Mesendoderm (in vitro differentiated cells): ENCODE measurements around the gene SAP30BP.

ENCODE experiments used
- DNase-seq: peaks from one replicate; pipeline ENCODE4 v3.0.0; 2013
- H2AK5ac ChIP-seq: 2 replicates; pipeline ENCODE4 v1.6.1; 2013; ENCODE audit warnings: low read length, inconsistent platforms
- H2BK120ac ChIP-seq: 2 replicates; pipeline ENCODE4 v1.6.1; 2013; ENCODE audit warnings: low read depth, mild to moderate bottlenecking, low read length, moderate library complexity, mixed read lengths
- H2BK15ac ChIP-seq: replicated peaks from 2 replicates; pipeline ENCODE4 v1.6.1; 2013; ENCODE audit warnings: low read depth, mild to moderate bottlenecking, moderate library complexity
- H2BK5ac ChIP-seq: 2 replicates; pipeline ENCODE4 v1.6.1; 2013; ENCODE audit warnings: low read length, inconsistent platforms
- H3K18ac ChIP-seq: 2 replicates; pipeline ENCODE4 v1.6.1; 2013; ENCODE audit warnings: mild to moderate bottlenecking, low read length, mixed read lengths
- H3K23ac ChIP-seq: one replicate; pipeline ENCODE4 v1.6.1; 2013; ENCODE audit warnings: low read length
- H3K27ac ChIP-seq: 2 replicates; pipeline ENCODE4 v1.5.1; 2013; ENCODE audit warnings: low read depth, mild to moderate bottlenecking, inconsistent platforms, low read length, moderate library complexity
- H3K27me3 ChIP-seq: 2 replicates; pipeline ENCODE4 v1.6.1; 2013; ENCODE audit warnings: low read length, control low read depth, mild to moderate bottlenecking, inconsistent platforms; ENCODE audit not compliant: insufficient read depth, poor library complexity
- H3K36me3 ChIP-seq: 2 replicates; pipeline ENCODE4 v1.6.1; 2013; ENCODE audit warnings: low read length, inconsistent platforms; ENCODE audit not compliant: control insufficient read depth, insufficient read depth
- H3K4ac ChIP-seq: one replicate; pipeline ENCODE4 v1.6.1; 2013; ENCODE audit warnings: low read depth, mild to moderate bottlenecking, low read length, moderate library complexity
- H3K4me1 ChIP-seq: 2 replicates; pipeline ENCODE4 v1.6.1; 2013; ENCODE audit warnings: low read depth, low read length, inconsistent platforms; ENCODE audit not compliant: control insufficient read depth
- H3K4me2 ChIP-seq: 2 replicates; pipeline ENCODE4 v1.6.1; 2013; ENCODE audit warnings: low read length
- H3K4me3 ChIP-seq: 2 replicates; pipeline ENCODE4 v1.5.1; 2013; ENCODE audit warnings: mild to moderate bottlenecking, low read length
- H3K56ac ChIP-seq: one replicate; pipeline ENCODE4 v1.6.1; 2013; ENCODE audit warnings: low read length
- H3K79me1 ChIP-seq: 2 replicates; pipeline ENCODE4 v1.6.1; 2013; ENCODE audit warnings: low read length, inconsistent platforms
- H3K79me2 ChIP-seq: 2 replicates; pipeline ENCODE4 v1.6.1; 2013; ENCODE audit warnings: mild to moderate bottlenecking, low read length; ENCODE audit not compliant: control insufficient read depth, insufficient read depth
- H3K9ac ChIP-seq: 2 replicates; pipeline ENCODE4 v1.6.1; 2013; ENCODE audit warnings: low read length, inconsistent platforms
- H4K5ac ChIP-seq: one replicate; pipeline ENCODE4 v1.6.1; 2013; ENCODE audit warnings: low read length
- H4K8ac ChIP-seq: one replicate; pipeline ENCODE4 v1.6.1; 2013; ENCODE audit warnings: low read depth, mild to moderate bottlenecking, control low read depth, low read length, moderate library complexity
- WGBS: extraction: QIAGEN DNeasy Blood & Tissue Kit; methylation state at CpG from one replicate; pipeline ENCODE4 v1.1.7; 2013; ENCODE audit warnings: low lambda C conversion rate, missing lambda C conversion rate; ENCODE audit not compliant: insufficient coverage; ENCODE audit errors: extremely low coverage; 5-methylcytosine and 5-hydroxymethylcytosine counted together

Gene SAP30BP

DNA sequence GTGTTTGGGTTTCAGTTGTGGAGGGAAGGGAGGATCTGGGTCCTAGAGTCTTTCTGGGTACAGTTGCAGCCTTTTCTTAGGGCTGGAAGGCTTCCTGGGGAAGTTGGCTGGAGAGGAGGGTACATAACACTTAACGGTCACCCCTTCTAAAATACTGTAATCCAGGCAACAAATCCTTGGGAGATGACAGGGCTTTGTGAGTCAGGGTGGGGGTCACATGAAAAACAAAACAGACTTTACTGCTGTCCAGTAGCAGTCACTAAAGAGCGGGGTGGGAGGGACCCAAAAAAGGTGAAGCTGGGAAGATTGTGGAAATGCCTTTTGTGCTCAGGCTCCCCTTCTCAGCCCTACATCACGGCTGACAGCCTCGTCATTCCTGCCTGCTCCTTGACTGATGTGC is 6.3 kb downstream of the SAP30BP start:
- H3K9ac ChIP-seq: no peak overlapping the region
- whole genome bisulfite sequencing: no CpG with 5 or more reads among the region's 4 CpGs
- H3K23ac ChIP-seq: no peak overlapping the region
- DNase-seq: no peak
- H2BK5ac ChIP-seq: no peak overlapping the region
- H3K4me2 ChIP-seq: no peak overlapping the region
- no peak overlapping the region for H4K5ac ChIP-seq
- no peaks in the 10 kb centered on the region for H3K27me3 ChIP-seq
- H3K4me3 ChIP-seq: no peak overlapping the region
- no peak overlapping the region for H3K18ac ChIP-seq
- H3K27ac ChIP-seq: no peak overlapping the region
- peaks cover 14% of the 10 kb centered on the region for H3K79me2 ChIP-seq
- H2AK5ac ChIP-seq: no peak overlapping the region
- no peak overlapping the region for H3K4ac ChIP-seq
- no peaks in the 10 kb centered on the region for H3K4me1 ChIP-seq
- H3K79me1 ChIP-seq: peaks cover 7% of the 10 kb centered on the region
- no peak overlapping the region for H2BK120ac ChIP-seq
- H2BK15ac ChIP-seq: no peak overlapping the region
- H3K56ac ChIP-seq: no peak overlapping the region
- no peak overlapping the region for H4K8ac ChIP-seq
- H3K36me3 ChIP-seq: no peaks in the 10 kb centered on the region

DNA sequence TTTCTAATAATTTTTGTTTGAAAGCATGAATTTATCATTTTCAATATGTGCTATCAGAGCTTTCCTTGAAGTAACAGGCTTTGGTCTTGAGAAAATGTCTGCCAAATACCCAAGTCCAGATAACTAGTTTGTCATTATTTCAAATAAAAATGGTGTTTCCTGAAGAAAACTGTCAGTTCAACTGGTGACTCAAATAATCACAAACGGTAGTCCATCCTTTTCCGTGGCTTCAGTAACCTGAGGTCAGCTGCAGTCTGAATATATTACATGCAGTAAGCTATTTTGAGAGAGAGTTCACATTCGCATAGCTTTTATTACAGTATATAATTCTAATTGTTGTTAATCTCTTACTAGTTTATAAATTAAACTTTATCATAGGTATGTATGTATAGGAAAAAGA is 9.3 kb downstream of the SAP30BP start:
- H4K5ac ChIP-seq: no peak overlapping the region
- peaks cover 2% of the 10 kb centered on the region for H3K36me3 ChIP-seq
- no peak overlapping the region for H4K8ac ChIP-seq
- no peak overlapping the region for H2BK15ac ChIP-seq
- no CpG with 5 or more reads among the region's 3 CpGs for WGBS
- no peak overlapping the region for H3K4me2 ChIP-seq
- no peak overlapping the region for H3K9ac ChIP-seq
- H3K79me2 ChIP-seq: peaks cover 7% of the 10 kb centered on the region
- no peak overlapping the region for H2BK5ac ChIP-seq
- no peaks in the 10 kb centered on the region for H3K4me1 ChIP-seq
- H3K27me3 ChIP-seq: no peaks in the 10 kb centered on the region
- no peak overlapping the region for H3K56ac ChIP-seq
- no peak for DNase-seq
- H2BK120ac ChIP-seq: no peak overlapping the region
- H3K79me1 ChIP-seq: peaks cover 10% of the 10 kb centered on the region
- no peak overlapping the region for H3K27ac ChIP-seq
- H3K4ac ChIP-seq: no peak overlapping the region
- no peak overlapping the region for H3K4me3 ChIP-seq
- no peak overlapping the region for H3K18ac ChIP-seq
- no peak overlapping the region for H2AK5ac ChIP-seq
- H3K23ac ChIP-seq: no peak overlapping the region

DNA sequence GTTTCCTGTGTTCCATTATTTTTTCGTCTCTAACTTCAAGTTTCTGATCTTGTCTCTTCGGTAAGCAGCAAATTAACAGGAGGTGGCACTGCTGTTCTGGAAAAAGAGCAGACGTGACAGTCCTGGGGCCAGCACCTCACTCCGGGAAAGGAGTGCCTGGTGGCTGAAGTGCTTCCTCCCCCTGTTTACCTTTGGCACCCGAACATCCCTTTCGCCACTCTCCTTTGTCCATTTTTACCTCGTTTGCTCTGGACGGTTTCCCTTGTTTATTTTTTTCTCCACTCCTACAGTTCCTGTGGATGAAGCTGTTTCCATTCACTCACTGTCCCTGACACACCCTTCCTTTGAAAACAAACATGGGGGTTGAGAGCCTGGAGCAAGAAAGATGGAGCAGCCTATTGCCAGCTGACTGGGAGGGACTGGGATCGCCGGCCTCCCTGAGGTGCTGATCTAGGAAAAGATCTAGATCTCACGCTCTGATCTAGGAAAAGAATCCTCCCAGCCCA is 12.6 kb downstream of the SAP30BP start:
- H3K27ac ChIP-seq: no peak overlapping the region
- H3K36me3 ChIP-seq: peaks cover 2% of the 10 kb centered on the region
- no peak overlapping the region for H4K8ac ChIP-seq
- no peak overlapping the region for H2AK5ac ChIP-seq
- no peaks in the 10 kb centered on the region for H3K27me3 ChIP-seq
- H2BK5ac ChIP-seq: no peak overlapping the region
- H2BK120ac ChIP-seq: no peak overlapping the region
- no peak overlapping the region for H3K18ac ChIP-seq
- H3K4ac ChIP-seq: no peak overlapping the region
- no peak overlapping the region for H3K56ac ChIP-seq
- H3K4me2 ChIP-seq: no peak overlapping the region
- no peak for DNase-seq
- H4K5ac ChIP-seq: no peak overlapping the region
- H3K4me3 ChIP-seq: no peak overlapping the region
- no CpG with 5 or more reads among the region's 11 CpGs for WGBS
- no peak overlapping the region for H3K9ac ChIP-seq
- H3K23ac ChIP-seq: no peak overlapping the region
- no peak overlapping the region for H2BK15ac ChIP-seq
- H3K4me1 ChIP-seq: no peaks in the 10 kb centered on the region
- peaks cover 22% of the 10 kb centered on the region for H3K79me2 ChIP-seq
- H3K79me1 ChIP-seq: peaks cover 20% of the 10 kb centered on the region

DNA sequence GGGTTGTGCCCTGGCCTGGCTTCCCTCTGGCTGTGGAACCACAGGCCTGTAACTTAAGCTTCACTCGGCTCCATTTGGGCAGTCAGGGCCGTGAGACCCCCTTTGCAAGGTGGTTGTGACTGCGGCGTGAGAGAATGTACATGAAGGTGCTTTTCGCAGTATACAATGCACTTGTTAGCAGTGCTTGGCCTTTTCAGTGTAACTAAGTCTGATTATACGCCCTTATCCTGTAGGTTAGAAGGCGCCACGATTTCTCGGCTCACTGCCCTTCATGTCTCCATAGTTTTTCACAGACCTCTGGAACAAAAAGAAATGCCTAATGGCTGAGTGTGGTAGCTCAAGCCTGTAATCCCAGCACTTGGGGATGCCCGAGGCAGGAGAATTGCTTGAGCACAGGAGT is 13.3 kb downstream of the SAP30BP start:
- H3K4ac ChIP-seq: no peak overlapping the region
- H2AK5ac ChIP-seq: no peak overlapping the region
- H4K8ac ChIP-seq: no peak overlapping the region
- no CpG with 5 or more reads among the region's 10 CpGs for WGBS
- no peak overlapping the region for H3K4me3 ChIP-seq
- no peak overlapping the region for H2BK15ac ChIP-seq
- no peak for DNase-seq
- no peak overlapping the region for H3K56ac ChIP-seq
- H3K27ac ChIP-seq: no peak overlapping the region
- no peak overlapping the region for H3K18ac ChIP-seq
- H3K9ac ChIP-seq: no peak overlapping the region
- H3K36me3 ChIP-seq: peaks cover 2% of the 10 kb centered on the region
- H2BK5ac ChIP-seq: no peak overlapping the region
- H3K23ac ChIP-seq: no peak overlapping the region
- peaks cover 24% of the 10 kb centered on the region for H3K79me2 ChIP-seq
- no peaks in the 10 kb centered on the region for H3K4me1 ChIP-seq
- no peak overlapping the region for H3K4me2 ChIP-seq
- no peak overlapping the region for H2BK120ac ChIP-seq
- no peak overlapping the region for H4K5ac ChIP-seq
- H3K79me1 ChIP-seq: peaks cover 25% of the 10 kb centered on the region
- no peaks in the 10 kb centered on the region for H3K27me3 ChIP-seq

DNA sequence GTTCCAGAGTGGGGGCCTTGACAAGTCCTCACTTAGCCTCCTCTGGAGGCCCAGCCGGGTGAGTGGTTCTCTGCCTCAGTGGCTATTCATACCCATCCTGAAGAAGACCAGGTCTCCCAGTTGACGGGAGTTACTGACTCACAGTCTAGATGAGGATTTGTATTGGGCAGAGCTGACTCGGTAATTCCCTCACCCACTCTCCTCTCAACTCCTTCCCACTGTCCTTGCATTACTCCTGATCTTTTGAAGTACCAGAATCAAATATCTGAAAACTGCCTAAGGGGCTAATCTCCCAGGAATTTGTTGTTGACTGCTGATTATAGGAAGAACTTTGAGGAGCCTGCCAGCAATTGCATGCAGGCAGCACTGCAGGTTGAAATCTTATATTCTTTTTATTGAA is 14.2 kb downstream of the SAP30BP start:
- no peak overlapping the region for H4K5ac ChIP-seq
- H3K18ac ChIP-seq: no peak overlapping the region
- no peak overlapping the region for H3K9ac ChIP-seq
- DNase-seq: no peak
- no peaks in the 10 kb centered on the region for H3K27me3 ChIP-seq
- H3K27ac ChIP-seq: no peak overlapping the region
- no peaks in the 10 kb centered on the region for H3K4me1 ChIP-seq
- no peak overlapping the region for H2BK5ac ChIP-seq
- H3K56ac ChIP-seq: no peak overlapping the region
- no peak overlapping the region for H2AK5ac ChIP-seq
- H3K79me2 ChIP-seq: peaks cover 29% of the 10 kb centered on the region
- no peak overlapping the region for H2BK120ac ChIP-seq
- H3K36me3 ChIP-seq: peaks cover 2% of the 10 kb centered on the region
- H3K23ac ChIP-seq: no peak overlapping the region
- WGBS: no CpG with 5 or more reads among the region's 3 CpGs
- no peak overlapping the region for H3K4ac ChIP-seq
- no peak overlapping the region for H4K8ac ChIP-seq
- H2BK15ac ChIP-seq: no peak overlapping the region
- peaks cover 28% of the 10 kb centered on the region for H3K79me1 ChIP-seq
- no peak overlapping the region for H3K4me2 ChIP-seq
- no peak overlapping the region for H3K4me3 ChIP-seq

DNA sequence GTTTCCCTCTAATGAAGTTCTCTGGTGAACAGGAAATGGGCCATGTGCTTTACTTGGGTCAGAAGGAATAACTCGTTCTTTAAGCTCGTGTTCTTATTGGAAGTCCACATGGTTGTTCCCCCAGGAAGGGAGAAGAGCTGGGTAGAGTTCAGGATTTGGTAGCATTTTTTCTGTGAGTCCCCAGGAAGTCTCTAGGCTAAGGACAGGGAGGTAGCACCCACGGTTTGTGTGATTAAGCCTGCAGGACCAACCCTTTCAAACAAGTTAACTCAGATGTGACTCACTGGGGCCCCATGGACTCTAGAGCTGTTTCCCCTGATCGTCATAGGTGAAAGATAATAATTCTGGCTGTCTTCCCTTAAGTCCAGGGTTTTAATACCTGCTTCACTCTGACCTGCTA is 16.4 kb downstream of the SAP30BP start:
- Histone ChIP-seq H3K27ac (no peak overlapping the region), H3K4me1 (no peaks in the 10 kb centered on the region), H3K18ac (no peak overlapping the region), H3K56ac (no peak overlapping the region), H3K79me2 (peaks cover 36% of the 10 kb centered on the region), H3K4ac (no peak overlapping the region), H4K8ac (no peak overlapping the region), H2BK120ac (no peak overlapping the region), H4K5ac (no peak overlapping the region), H2AK5ac (no peak overlapping the region), H3K36me3 (peaks cover 2% of the 10 kb centered on the region), H3K27me3 (no peaks in the 10 kb centered on the region), H2BK15ac (no peak overlapping the region), H3K9ac (no peak overlapping the region), H2BK5ac (no peak overlapping the region), H3K4me2 (no peak overlapping the region), H3K23ac (no peak overlapping the region), H3K79me1 (peaks cover 33% of the 10 kb centered on the region), H3K4me3 (no peak overlapping the region)
- no peak for DNase-seq
- no CpG with 5 or more reads among the region's 4 CpGs for WGBS
